ENCODE results near the gene ARIH1. TPM values are rescaled to one million over a fixed set of nuclear protein-coding genes. Genes with fewer than 3 reads are reported as not detected.

ARIH1 gene
- polyA plus RNA-seq, 1 experiment = 90.4 TPM

GRCh38 chr15:72491768-72492167 is 17.6 kb downstream of the ARIH1 start:
- H3K4me3 ChIP-seq (ENCODE audit: low read depth, low read length) = no peak overlapping the region
- ChIA-PET CTCF (interaction anchor here (1.0 kb wide), 1 partner anchor 94 kb away, joined by 3 read pairs; no protein-coding TSS in a partner anchor), POLR2A (interaction anchor here (1.0 kb wide), 1 partner anchor 18 kb away, joined by 4 read pairs; no protein-coding TSS in a partner anchor)
- no peaks in the 10 kb centered on the region for H3K9me3 ChIP-seq (ENCODE audit: control insufficient read depth, insufficient read depth, low read length)
- DNase-seq (ENCODE audit: low read depth, low spot score) = peak; percentile 56
- TF ChIP-seq, protein P1, sequence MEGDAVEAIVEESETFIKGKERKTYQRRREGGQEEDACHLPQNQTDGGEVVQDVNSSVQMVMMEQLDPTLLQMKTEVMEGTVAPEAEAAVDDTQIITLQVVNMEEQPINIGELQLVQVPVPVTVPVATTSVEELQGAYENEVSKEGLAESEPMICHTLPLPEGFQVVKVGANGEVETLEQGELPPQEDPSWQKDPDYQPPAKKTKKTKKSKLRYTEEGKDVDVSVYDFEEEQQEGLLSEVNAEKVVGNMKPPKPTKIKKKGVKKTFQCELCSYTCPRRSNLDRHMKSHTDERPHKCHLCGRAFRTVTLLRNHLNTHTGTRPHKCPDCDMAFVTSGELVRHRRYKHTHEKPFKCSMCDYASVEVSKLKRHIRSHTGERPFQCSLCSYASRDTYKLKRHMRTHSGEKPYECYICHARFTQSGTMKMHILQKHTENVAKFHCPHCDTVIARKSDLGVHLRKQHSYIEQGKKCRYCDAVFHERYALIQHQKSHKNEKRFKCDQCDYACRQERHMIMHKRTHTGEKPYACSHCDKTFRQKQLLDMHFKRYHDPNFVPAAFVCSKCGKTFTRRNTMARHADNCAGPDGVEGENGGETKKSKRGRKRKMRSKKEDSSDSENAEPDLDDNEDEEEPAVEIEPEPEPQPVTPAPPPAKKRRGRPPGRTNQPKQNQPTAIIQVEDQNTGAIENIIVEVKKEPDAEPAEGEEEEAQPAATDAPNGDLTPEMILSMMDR (IDR thresholded peaks at IDR 0.05; ENCODE audit: low read depth, low read length) = no peak
- H3K27ac ChIP-seq (ENCODE audit: low read depth, low read length) = no peak overlapping the region
- no peaks in the 10 kb centered on the region for H3K27me3 ChIP-seq (ENCODE audit: control insufficient read depth, insufficient read depth, low read length)

DNA sequence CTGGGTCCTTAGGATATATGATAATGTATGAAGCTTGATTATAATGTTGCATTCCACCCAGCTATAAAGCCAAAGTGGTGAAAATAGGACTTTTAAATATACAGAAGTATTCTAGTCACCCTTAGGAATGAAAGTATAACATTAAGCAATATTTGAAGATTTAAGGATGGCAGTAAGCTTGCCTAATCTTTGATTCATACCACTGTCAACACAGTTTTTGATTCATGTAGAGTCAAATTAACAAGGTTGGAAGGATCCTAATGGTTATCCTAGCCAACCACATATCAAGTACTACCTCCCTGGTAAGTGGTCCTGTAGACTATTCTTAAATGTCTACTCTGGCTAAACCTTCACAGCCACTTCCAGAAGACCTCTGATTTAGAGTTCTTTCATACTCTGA is 18.6 kb downstream of the ARIH1 start:
- DNase-seq (ENCODE audit: low read depth, low spot score) = no peak
- no peak overlapping the region for H3K4me3 ChIP-seq (ENCODE audit: low read depth, low read length)
- no peak overlapping the region for H3K27ac ChIP-seq (ENCODE audit: low read depth, low read length)
- no peaks in the 10 kb centered on the region for H3K9me3 ChIP-seq (ENCODE audit: control insufficient read depth, insufficient read depth, low read length)
- no peaks in the 10 kb centered on the region for H3K27me3 ChIP-seq (ENCODE audit: control insufficient read depth, insufficient read depth, low read length)
- ChIA-PET CTCF (interaction anchor here (1.0 kb wide), 1 partner anchor 93 kb away, joined by 3 read pairs; no protein-coding TSS in a partner anchor), POLR2A (interaction anchor here (0.5 kb wide), 1 partner anchor 128 kb away, joined by 4 read pairs; no protein-coding TSS in a partner anchor)
- TF ChIP-seq, protein P1 (IDR thresholded peaks at IDR 0.05; ENCODE audit: low read depth, low read length) = no peak

DNA sequence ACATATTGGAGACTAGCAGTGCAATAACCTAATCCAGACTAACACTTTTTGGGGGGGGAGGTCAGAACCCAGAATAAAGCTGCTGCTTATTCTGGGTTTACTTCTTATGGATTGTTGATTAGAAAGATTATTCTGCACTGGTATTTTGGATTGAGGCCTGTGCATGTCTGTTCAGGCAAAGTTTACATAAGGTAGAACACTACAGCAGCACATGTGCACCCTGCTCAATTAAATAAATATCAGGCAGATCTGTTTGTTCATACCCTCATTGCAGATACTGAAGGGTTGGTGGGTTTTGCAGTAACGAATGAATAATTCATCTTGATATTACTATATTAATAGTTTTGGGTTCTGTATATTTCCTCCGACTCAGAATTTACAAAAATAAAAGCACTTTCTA is 19.1 kb downstream of the ARIH1 start:
- no peak for DNase-seq (ENCODE audit: low read depth, low spot score)
- no peak overlapping the region for H3K4me3 ChIP-seq (ENCODE audit: low read depth, low read length)
- no peak overlapping the region for H3K27ac ChIP-seq (ENCODE audit: low read depth, low read length)
- ChIA-PET CTCF (no interaction called here), POLR2A (interaction anchor here (0.5 kb wide), 1 partner anchor 128 kb away, joined by 4 read pairs; no protein-coding TSS in a partner anchor)
- no peaks in the 10 kb centered on the region for H3K27me3 ChIP-seq (ENCODE audit: control insufficient read depth, insufficient read depth, low read length)
- H3K9me3 ChIP-seq (ENCODE audit: control insufficient read depth, insufficient read depth, low read length) = no peaks in the 10 kb centered on the region
- TF ChIP-seq, protein P1 (IDR thresholded peaks at IDR 0.05; ENCODE audit: low read depth, low read length) = no peak

DNA sequence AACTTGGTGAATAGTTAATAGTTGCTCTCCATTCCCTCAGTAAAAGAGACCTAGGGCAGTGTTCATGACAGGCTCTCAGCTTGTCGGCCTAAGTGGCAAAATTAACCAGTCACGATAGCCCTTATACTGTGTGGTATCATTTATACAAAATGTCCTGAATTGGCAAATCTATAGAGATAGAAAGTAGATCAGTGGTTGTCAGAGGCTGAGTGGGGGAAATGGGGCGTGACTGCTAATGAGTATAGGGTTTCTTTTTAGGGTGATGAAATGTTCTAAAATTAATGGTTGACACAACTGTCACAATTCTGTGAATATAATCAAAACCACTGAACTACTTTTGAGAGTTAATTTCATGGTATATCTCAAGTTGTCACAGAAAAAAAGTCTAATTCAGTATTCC is 20.9 kb downstream of the ARIH1 start:
- CTCF ChIA-PET = interaction anchor here (1.3 to 1.8 kb wide), 2 partner anchors 22 to 105 kb away, joined by 3 to 4 read pairs; no protein-coding TSS in a partner anchor
- TF ChIP-seq, protein P1 (IDR thresholded peaks at IDR 0.05; ENCODE audit: low read depth, low read length) = no peak
- H3K4me3 ChIP-seq (ENCODE audit: low read depth, low read length) = no peak overlapping the region
- no peaks in the 10 kb centered on the region for H3K27me3 ChIP-seq (ENCODE audit: control insufficient read depth, insufficient read depth, low read length)
- H3K27ac ChIP-seq (ENCODE audit: low read depth, low read length) = no peak overlapping the region
- no peak for DNase-seq (ENCODE audit: low read depth, low spot score)
- H3K9me3 ChIP-seq (ENCODE audit: control insufficient read depth, insufficient read depth, low read length) = no peaks in the 10 kb centered on the region
- POLR2A ChIA-PET = no interaction called here

GRCh38 chr15:72496783-72497182 is 22.7 kb downstream of the ARIH1 start:
- no peak overlapping the region for H3K4me3 ChIP-seq (ENCODE audit: low read depth, low read length)
- no peak for DNase-seq (ENCODE audit: low read depth, low spot score)
- no peaks in the 10 kb centered on the region for H3K9me3 ChIP-seq (ENCODE audit: control insufficient read depth, insufficient read depth, low read length)
- no peaks in the 10 kb centered on the region for H3K27me3 ChIP-seq (ENCODE audit: control insufficient read depth, insufficient read depth, low read length)
- H3K27ac ChIP-seq (ENCODE audit: low read depth, low read length) = no peak overlapping the region
- ChIA-PET CTCF (interaction anchor here (1.1 kb wide), 1 partner anchor 103 kb away, joined by 3 read pairs; no protein-coding TSS in a partner anchor), POLR2A (no interaction called here)
- TF ChIP-seq, protein P1 (IDR thresholded peaks at IDR 0.05; ENCODE audit: low read depth, low read length) = no peak

All from AG04450 (cell line).